ENCODE results near the gene BTN2A1.

BTN2A1 gene

GRCh38 chr6:26439151-26440125 is 18.3 kb upstream of the BTN2A1 start:
- Histone ChIP-seq H3K4me2 (peak overlapping the region; percentile 77 to 90 (median 84)), H3K4me3 (peak overlapping the region; percentile 52 to 75 (median 65)), H3K4me1 (peaks cover 16 to 26% (median 21%) of the 10 kb centered on the region in 10 experiments), H3K27me3 (no peaks in the 10 kb centered on the region), H3K27ac (peak overlapping the region in 10 of 11 experiments; percentile 53 to 87 (median 83); a peak in 21 of 22 replicates), H4K20me1 (no peaks in the 10 kb centered on the region), H3K9ac (peak overlapping the region; percentile 71 to 86 (median 77); a peak in 21 of 22 replicates), H3K36me3 (peaks cover 3 to 19% (median 4%) of the 10 kb centered on the region in 11 experiments; a peak in 12 of 22 replicates), H3K9me3 (replicated peaks in 1 of 11) (peaks cover 6 to 15% (median 12%) of the 10 kb centered on the region in 11 experiments)
- TF ChIP-seq Cebpa-rat (IDR thresholded peaks at IDR 0.05) = no peak

GRCh38 chr6:26440977-26441358 is 16.8 kb upstream of the BTN2A1 start:
- Histone ChIP-seq H3K27ac (peak overlapping the region in 10 of 11 experiments; percentile 65 to 87 (median 83); a peak in 20 of 22 replicates), H4K20me1 (no peaks in the 10 kb centered on the region), H3K4me2 (peak overlapping the region; percentile 77 to 90 (median 84)), H3K9ac (peak overlapping the region; percentile 71 to 86 (median 77)), H3K36me3 (peaks cover 0 to 21% (median 0%) of the 10 kb centered on the region in 11 experiments; a peak in 9 of 22 replicates), H3K27me3 (no peaks in the 10 kb centered on the region), H3K4me1 (peaks cover 21 to 34% (median 28%) of the 10 kb centered on the region in 10 experiments), H3K4me3 (peak overlapping the region; percentile 52 to 75 (median 65)), H3K9me3 (replicated peaks in 1 of 11) (no peaks in the 10 kb centered on the region)
- TF ChIP-seq Cebpa-rat (IDR thresholded peaks at IDR 0.05) = no peak

GRCh38 chr6:26441977-26442376 is 15.8 kb upstream of the BTN2A1 start:
- no peaks in the 10 kb centered on the region for H3K27me3 ChIP-seq
- peak overlapping the region; percentile 57 to 88 (median 79) for H3K4me2 ChIP-seq
- H3K27ac ChIP-seq = no peak overlapping the region

GRCh38 chr6:26445934-26446667 is 11.7 kb upstream of the BTN2A1 start:
- Histone ChIP-seq H3K4me2 (peak overlapping the region in 10 of 11 experiments; percentile 0 to 72 (median 42); a peak in 14 of 22 replicates), H3K27me3 (no peaks in the 10 kb centered on the region), H4K20me1 (no peaks in the 10 kb centered on the region), H3K27ac (no peak overlapping the region), H3K4me3 (no peak overlapping the region), H3K4me1 (peaks cover 18 to 31% (median 21%) of the 10 kb centered on the region in 10 experiments), H3K36me3 (peaks cover 0 to 49% (median 8%) of the 10 kb centered on the region in 11 experiments; a peak in 13 of 22 replicates), H3K9me3 (replicated peaks in 1 of 11) (no peaks in the 10 kb centered on the region), H3K9ac (no peak overlapping the region)
- no peak for TF ChIP-seq Cebpa-rat (IDR thresholded peaks at IDR 0.05)

More at GRCh38 chr6:26441977-26442376, 15.8 kb upstream of the BTN2A1 start:
- Histone ChIP-seq H3K4me1 (peaks cover 29 to 43% (median 33%) of the 10 kb centered on the region in 10 experiments), H3K9ac (peak overlapping the region in 4 of 11 experiments; percentile 36 to 86 (median 58); a peak in 6 of 22 replicates), H3K36me3 (peaks cover 0 to 28% (median 0%) of the 10 kb centered on the region in 11 experiments; a peak in 11 of 22 replicates), H3K9me3 (replicated peaks in 1 of 11) (no peaks in the 10 kb centered on the region), H3K4me3 (peak overlapping the region in 3 of 10 experiments; percentile 12 to 64 (median 33); a peak in 3 of 20 replicates), H4K20me1 (no peaks in the 10 kb centered on the region)
- no peak for TF ChIP-seq Cebpa-rat (IDR thresholded peaks at IDR 0.05)

- no peak overlapping the region for H3K9ac ChIP-seq
Observed at GRCh38 chr6:26447257-26447656, 10.5 kb upstream of the BTN2A1 start.

GRCh38 chr6:26450240-26450639 is 7.5 kb upstream of the BTN2A1 start:
- no peak overlapping the region for H3K4me3 ChIP-seq
- H3K9me3 ChIP-seq (replicated peaks in 1 of 11) = no peaks in the 10 kb centered on the region
- peaks cover 0 to 47% (median 3%) of the 10 kb centered on the region in 11 experiments; a peak in 11 of 22 replicates for H3K36me3 ChIP-seq
- peaks cover 30 to 40% (median 34%) of the 10 kb centered on the region in 10 experiments for H3K4me1 ChIP-seq
- H3K27ac ChIP-seq = no peak overlapping the region
- no peaks in the 10 kb centered on the region for H4K20me1 ChIP-seq
- no peak overlapping the region for H3K9ac ChIP-seq
- TF ChIP-seq Cebpa-rat (IDR thresholded peaks at IDR 0.05) = no peak
- H3K27me3 ChIP-seq = no peaks in the 10 kb centered on the region
- no peak overlapping the region for H3K4me2 ChIP-seq

More at GRCh38 chr6:26447257-26447656, 10.5 kb upstream of the BTN2A1 start:
- Histone ChIP-seq H3K36me3 (peaks cover 0 to 57% (median 8%) of the 10 kb centered on the region in 11 experiments; a peak in 13 of 22 replicates), H3K9me3 (replicated peaks in 1 of 11) (no peaks in the 10 kb centered on the region), H3K4me3 (no peak overlapping the region), H3K27me3 (no peaks in the 10 kb centered on the region), H3K27ac (no peak overlapping the region), H3K4me1 (peaks cover 9 to 20% (median 12%) of the 10 kb centered on the region in 10 experiments; a peak in 18 of 20 replicates), H3K4me2 (no peak overlapping the region), H4K20me1 (no peaks in the 10 kb centered on the region)
- TF ChIP-seq Cebpa-rat (IDR thresholded peaks at IDR 0.05) = no peak

- peak overlapping the region in 3 of 11 experiments; percentile 13 to 74 (median 18); a peak in 1 of 22 replicates for H3K4me2 ChIP-seq
- no peaks in the 10 kb centered on the region for H4K20me1 ChIP-seq
- peaks cover 37 to 53% (median 44%) of the 10 kb centered on the region in 10 experiments for H3K4me1 ChIP-seq
- no peak overlapping the region for H3K27ac ChIP-seq
- peaks cover 0 to 35% (median 3%) of the 10 kb centered on the region in 11 experiments; a peak in 8 of 22 replicates for H3K36me3 ChIP-seq
- H3K27me3 ChIP-seq = no peaks in the 10 kb centered on the region
- H3K9ac ChIP-seq = no peak overlapping the region
- no peaks in the 10 kb centered on the region for H3K9me3 ChIP-seq (replicated peaks in 1 of 11)
- TF ChIP-seq Cebpa-rat (IDR thresholded peaks at IDR 0.05) = no peak
- H3K4me3 ChIP-seq = no peak overlapping the region
Observed at GRCh38 chr6:26452631-26453235, 5.0 kb upstream of the BTN2A1 start.

- no peaks in the 10 kb centered on the region for H3K9me3 ChIP-seq (replicated peaks in 1 of 11)
- H3K4me2 ChIP-seq = peak overlapping the region; percentile 60 to 98 (median 71)
- H3K4me3 ChIP-seq = no peak overlapping the region
- no peaks in the 10 kb centered on the region for H3K27me3 ChIP-seq
- peaks cover 45 to 63% (median 54%) of the 10 kb centered on the region in 10 experiments for H3K4me1 ChIP-seq
- TF ChIP-seq Cebpa-rat (IDR thresholded peaks at IDR 0.05) = no peak
- peaks cover 4 to 28% (median 8%) of the 10 kb centered on the region in 11 experiments for H3K36me3 ChIP-seq
- H3K27ac ChIP-seq = peak overlapping the region in 6 of 11 experiments; percentile 6 to 53 (median 32); a peak in 6 of 22 replicates
- no peak overlapping the region for H3K9ac ChIP-seq
- peaks cover 0 to 13% (median 6%) of the 10 kb centered on the region in 11 experiments; a peak in 11 of 22 replicates for H4K20me1 ChIP-seq
Observed at GRCh38 chr6:26454631-26455030, 3.1 kb upstream of the BTN2A1 start.

Data from BLaER1 treated with 17β-estradiol and CSF1 and Interleukin-3, amounts not matched to agents 10 nM and 100 nM (cell line).